Esophagus (tissue), 2 donors: ENCODE measurements around the gene WTAP. TPM values are rescaled to one million over a fixed set of nuclear protein-coding genes. Genes with fewer than 3 reads are reported as not detected.
"Not testable (repeated sequence)": the region's sequence is repeated elsewhere in the genome, so short reads cannot be mapped to it uniquely, and the experiment has no call there.

Experiments used
- H3K27ac ChIP-seq, 2 donors: one replicate each; pipeline ENCODE4 v1.5.1; 2013; ENCODE audit warnings: low read depth in 2 of 2, mild to moderate bottlenecking in 2 of 2, inconsistent platforms in 1 of 2, low read length in 1 of 2, moderate library complexity in 1 of 2
- H3K27me3 ChIP-seq, 2 donors: one replicate each; pipeline ENCODE4 v1.6.1; 2013; ENCODE audit warnings: low read length in 2 of 2, control low read depth in 1 of 2, mild to moderate bottlenecking in 1 of 2; ENCODE audit not compliant: insufficient read depth in 2 of 2, control insufficient read depth in 1 of 2
- H3K36me3 ChIP-seq, 2 donors: one replicate each; pipeline ENCODE4 v1.6.1; 2013; ENCODE audit warnings: low read length in 1 of 2; ENCODE audit not compliant: control insufficient read depth in 2 of 2, insufficient read depth in 2 of 2
- H3K4me1 ChIP-seq, 2 donors: one replicate each; pipeline ENCODE4 v1.6.1; 2013; ENCODE audit warnings: low read length in 1 of 2; ENCODE audit not compliant: control insufficient read depth in 2 of 2, insufficient read depth in 2 of 2
- H3K4me3 ChIP-seq, 2 donors: one replicate each; pipeline ENCODE4 v1.5.1; 2013; ENCODE audit warnings: low read length in 2 of 2, mild to moderate bottlenecking in 2 of 2, low read depth in 1 of 2, moderate library complexity in 1 of 2
- H3K9me3 ChIP-seq, 2 donors: one replicate each; pipeline ENCODE4 v1.6.1; 2013; ENCODE audit warnings: mild to moderate bottlenecking in 2 of 2, low read depth in 1 of 2, low read length in 1 of 2, moderate library complexity in 1 of 2; ENCODE audit not compliant: control insufficient read depth in 2 of 2, insufficient read depth in 1 of 2
- WGBS, 2 donors: extraction: QIAGEN DNeasy Blood & Tissue Kit; methylation state at CpG; one replicate each; pipeline ENCODE4 v1.1.7; 2013; 5-methylcytosine and 5-hydroxymethylcytosine counted together
- polyA plus RNA-seq, 2 donors: library from polyadenylated mRNA; stranded (reverse); fragments of 200-250 nt; gene quantifications; one replicate each; pipeline ENCODE4 v1.2.3, GENCODE V29; 2013
- donor health status: healthy with polysubstance abuse.
- donor health status: Bipolar disorder and iron deficiency.

The WTAP gene
- polyA plus RNA-seq, 2 donors: 55.8 to 75.6 TPM

DNA sequence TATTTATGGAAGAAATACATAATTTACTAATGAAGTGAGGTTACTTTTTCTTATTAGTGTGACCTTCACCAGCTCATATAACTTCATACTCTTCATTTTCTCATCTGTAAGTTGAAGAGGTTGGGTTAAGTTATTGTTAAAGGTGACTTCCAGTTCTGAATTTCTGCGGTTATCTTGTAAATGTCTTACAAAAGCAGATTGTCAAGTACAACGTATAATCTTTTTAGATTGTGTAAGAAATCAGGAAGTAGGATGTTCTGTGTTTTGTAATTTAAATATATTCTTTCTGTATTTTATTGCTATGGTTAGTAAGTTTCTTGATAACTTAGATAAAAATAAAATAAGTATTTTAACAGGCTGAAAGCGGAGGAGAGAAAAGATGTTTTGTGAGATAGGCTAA lies 12.0 kb downstream of the WTAP start:
- Histone ChIP-seq H3K36me3 (peaks cover 0 to 3% of the 10 kb centered on the region in 2 donors), H3K4me3 (no peak overlapping the region), H3K4me1 (peaks cover 0 to 2% of the 10 kb centered on the region in 2 donors), H3K9me3 (no peaks in the 10 kb centered on the region), H3K27ac (no peak overlapping the region), H3K27me3 (no peaks in the 10 kb centered on the region)
- 67 to 72% methylated on average over 3 of the region's 3 CpGs for WGBS, 2 donors

DNA sequence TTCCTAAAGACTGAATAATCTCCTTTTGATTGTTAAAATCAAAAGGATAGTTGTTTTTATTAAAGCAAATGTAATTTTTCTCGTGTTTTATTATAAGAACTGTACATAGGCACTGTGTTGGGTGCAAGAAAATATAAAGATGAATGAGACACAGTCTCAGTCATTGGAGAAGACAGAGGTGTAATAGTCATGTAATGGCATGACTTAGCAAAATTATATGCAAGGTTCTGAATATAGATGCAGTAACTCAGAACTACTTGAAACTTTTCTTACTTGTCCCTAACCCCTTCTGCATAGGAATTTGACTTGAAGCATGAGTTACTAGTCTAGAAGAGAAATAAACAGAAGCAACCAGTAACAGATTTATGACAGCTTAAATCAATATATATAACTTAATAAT lies 14.9 kb downstream of the WTAP start:
- H3K9me3 ChIP-seq: no peaks in the 10 kb centered on the region
- no peak overlapping the region for H3K27ac ChIP-seq
- WGBS, 2 donors: 80 to 83% methylated on average over 1 of the region's 1 CpG
- H3K36me3 ChIP-seq: peaks cover 8 to 10% of the 10 kb centered on the region in 2 donors
- no peaks in the 10 kb centered on the region for H3K27me3 ChIP-seq
- H3K4me1 ChIP-seq: no peaks in the 10 kb centered on the region
- no peak overlapping the region for H3K4me3 ChIP-seq

DNA sequence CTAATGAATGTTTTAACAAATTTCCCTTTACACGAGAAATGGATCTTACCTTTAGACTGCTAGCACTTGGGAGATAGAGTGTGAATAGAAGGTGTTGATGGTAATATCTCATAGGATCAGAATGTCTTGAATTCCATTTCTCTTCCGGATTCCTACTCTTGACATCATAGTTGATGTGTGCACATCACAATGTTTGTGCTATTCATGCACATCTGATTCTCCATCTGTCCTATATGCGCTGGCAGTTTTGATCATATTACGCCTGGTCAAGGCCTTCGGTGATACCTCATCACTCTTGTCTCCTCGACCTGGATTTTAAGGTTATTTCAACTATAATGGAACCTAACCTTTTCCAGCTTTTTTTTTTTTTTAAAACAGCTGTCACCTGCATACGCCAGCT lies 17.8 kb downstream of the WTAP start:
- peaks cover 8 to 10% of the 10 kb centered on the region in 2 donors for H3K36me3 ChIP-seq
- H3K4me1 ChIP-seq: no peaks in the 10 kb centered on the region
- H3K4me3 ChIP-seq: no peak overlapping the region
- H3K27ac ChIP-seq: no peak overlapping the region
- H3K27me3 ChIP-seq: no peaks in the 10 kb centered on the region
- no peaks in the 10 kb centered on the region for H3K9me3 ChIP-seq
- WGBS, 2 donors: 87 to 89% methylated on average over 7 of the region's 7 CpGs

DNA sequence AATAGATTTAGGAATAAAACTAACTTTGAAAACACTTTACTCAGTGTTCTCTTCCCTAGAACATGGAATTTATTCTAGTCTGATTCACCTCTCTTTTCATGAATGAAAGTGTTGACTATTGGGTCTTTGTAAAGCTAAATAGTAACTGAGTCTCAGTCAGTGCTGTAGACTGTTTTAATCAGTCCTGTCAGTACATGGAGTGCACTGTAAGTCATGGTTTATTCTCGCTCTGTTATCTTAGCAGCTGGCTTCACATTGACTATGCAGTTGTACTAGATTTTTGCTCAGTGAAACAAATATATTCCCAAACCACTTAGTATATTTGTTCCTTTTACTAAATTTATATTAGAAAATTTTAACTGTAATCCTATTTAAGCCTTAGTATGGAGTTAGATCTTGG lies 19.5 kb downstream of the WTAP start:
- H3K9me3 ChIP-seq: no peaks in the 10 kb centered on the region
- no peaks in the 10 kb centered on the region for H3K4me1 ChIP-seq
- H3K27me3 ChIP-seq: no peaks in the 10 kb centered on the region
- H3K36me3 ChIP-seq: peaks cover 5 to 13% of the 10 kb centered on the region in 2 donors
- WGBS, 2 donors: 77 to 86% methylated on average over 1 of the region's 1 CpG
- H3K27ac ChIP-seq: no peak overlapping the region
- H3K4me3 ChIP-seq: no peak overlapping the region

DNA sequence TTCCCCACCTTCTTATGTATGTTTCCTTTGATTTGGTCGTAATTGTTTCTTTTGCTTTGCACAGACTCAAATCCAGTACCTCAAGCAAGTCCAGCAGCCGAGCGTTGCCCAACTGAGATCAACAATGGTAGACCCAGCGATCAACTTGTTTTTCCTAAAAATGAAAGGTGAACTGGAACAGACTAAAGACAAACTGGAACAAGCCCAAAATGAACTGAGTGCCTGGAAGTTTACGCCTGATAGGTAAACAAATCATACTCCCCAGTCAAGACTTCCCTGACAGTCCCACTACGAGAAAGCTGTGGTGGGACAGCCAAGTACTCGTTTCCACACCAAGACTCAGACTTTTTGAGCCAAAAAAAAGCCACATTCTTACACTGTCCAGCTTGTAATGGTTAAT lies 20.8 kb downstream of the WTAP start:
- H3K36me3 ChIP-seq: peaks cover 7 to 13% of the 10 kb centered on the region in 2 donors
- H3K9me3 ChIP-seq, H3K4me3 ChIP-seq, H3K27ac ChIP-seq, H3K4me1 ChIP-seq, H3K27me3 ChIP-seq: not testable (repeated sequence)
- WGBS, 2 donors: 74 to 79% methylated on average over 6 to 7 of the region's 7 CpGs

- Histone ChIP-seq H3K27me3 (no peaks in the 10 kb centered on the region), H3K36me3 (peaks cover 11 to 14% of the 10 kb centered on the region in 2 donors)
- WGBS, 2 donors: 80 to 89% methylated on average over 3 of the region's 3 CpGs
Observed at GRCh38 chr6:159751448-159751847, 24.1 kb downstream of the WTAP start.

DNA sequence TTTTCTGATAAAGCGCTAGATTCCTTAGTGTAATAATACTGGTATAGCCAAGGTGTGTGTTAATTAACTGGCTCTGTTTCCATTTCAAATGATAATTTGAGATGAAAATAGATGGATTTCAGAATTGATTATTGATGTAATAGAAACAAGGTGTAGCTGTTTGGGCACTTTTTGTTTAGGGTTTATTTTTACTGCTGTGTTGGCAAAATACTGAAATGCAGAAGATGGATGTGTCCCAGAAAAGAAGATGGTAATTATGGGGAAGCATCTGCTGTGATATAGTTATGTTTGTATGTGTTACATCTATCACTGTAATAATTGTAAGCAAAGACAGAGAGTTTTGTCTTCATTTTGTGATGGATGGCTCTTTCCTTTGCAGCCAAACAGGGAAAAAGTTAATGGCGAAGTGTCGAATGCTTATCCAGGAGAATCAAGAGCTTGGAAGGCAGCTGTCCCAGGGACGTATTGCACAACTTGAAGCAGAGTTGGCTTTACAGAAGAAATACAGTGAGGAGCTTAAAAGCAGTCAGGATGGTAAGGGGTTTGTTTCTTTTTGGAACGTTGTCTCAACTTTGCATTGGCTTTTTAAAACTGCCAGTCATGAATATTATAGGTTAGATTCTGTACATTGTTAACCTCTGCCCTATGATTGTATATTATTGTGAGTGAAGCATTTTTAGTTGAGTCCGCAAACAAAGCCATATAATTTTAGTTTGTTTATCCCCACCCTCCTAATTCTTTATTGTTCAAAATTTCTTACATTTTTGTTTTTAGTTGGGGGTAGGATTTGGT lies 26.0 kb downstream of the WTAP start:
- Histone ChIP-seq H3K4me1 (no peaks in the 10 kb centered on the region), H3K36me3 (peaks cover 11 to 14% of the 10 kb centered on the region in 2 donors), H3K27ac (no peak overlapping the region), H3K27me3 (no peaks in the 10 kb centered on the region), H3K9me3 (no peaks in the 10 kb centered on the region), H3K4me3 (no peak overlapping the region)
- 83 to 87% methylated on average over 6 of the region's 6 CpGs for WGBS, 2 donors

More at GRCh38 chr6:159751448-159751847, 24.1 kb downstream of the WTAP start:
- Histone ChIP-seq H3K4me1 (no peaks in the 10 kb centered on the region), H3K4me3 (no peak overlapping the region), H3K27ac (no peak overlapping the region), H3K9me3 (no peaks in the 10 kb centered on the region)

DNA sequence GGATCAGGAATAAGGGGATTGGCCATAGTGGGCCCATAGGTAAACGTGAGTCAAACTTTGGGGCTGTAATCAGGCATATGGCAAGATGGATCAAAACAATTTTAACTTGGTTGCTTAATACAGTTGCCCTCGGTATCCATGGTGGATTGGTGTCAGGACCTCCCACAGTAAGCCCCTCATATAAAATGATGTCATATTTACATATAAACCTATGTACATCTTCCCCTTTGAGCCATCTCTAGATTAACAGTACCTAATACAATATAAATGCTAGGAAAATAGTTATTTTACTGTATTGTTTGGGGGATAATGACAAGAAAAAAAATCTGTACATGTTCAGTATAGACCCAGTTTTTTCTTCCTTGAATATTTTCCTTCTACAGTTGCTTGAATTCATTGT lies 27.1 kb downstream of the WTAP start:
- WGBS, 2 donors: 78 to 79% methylated on average over 2 of the region's 2 CpGs

DNA sequence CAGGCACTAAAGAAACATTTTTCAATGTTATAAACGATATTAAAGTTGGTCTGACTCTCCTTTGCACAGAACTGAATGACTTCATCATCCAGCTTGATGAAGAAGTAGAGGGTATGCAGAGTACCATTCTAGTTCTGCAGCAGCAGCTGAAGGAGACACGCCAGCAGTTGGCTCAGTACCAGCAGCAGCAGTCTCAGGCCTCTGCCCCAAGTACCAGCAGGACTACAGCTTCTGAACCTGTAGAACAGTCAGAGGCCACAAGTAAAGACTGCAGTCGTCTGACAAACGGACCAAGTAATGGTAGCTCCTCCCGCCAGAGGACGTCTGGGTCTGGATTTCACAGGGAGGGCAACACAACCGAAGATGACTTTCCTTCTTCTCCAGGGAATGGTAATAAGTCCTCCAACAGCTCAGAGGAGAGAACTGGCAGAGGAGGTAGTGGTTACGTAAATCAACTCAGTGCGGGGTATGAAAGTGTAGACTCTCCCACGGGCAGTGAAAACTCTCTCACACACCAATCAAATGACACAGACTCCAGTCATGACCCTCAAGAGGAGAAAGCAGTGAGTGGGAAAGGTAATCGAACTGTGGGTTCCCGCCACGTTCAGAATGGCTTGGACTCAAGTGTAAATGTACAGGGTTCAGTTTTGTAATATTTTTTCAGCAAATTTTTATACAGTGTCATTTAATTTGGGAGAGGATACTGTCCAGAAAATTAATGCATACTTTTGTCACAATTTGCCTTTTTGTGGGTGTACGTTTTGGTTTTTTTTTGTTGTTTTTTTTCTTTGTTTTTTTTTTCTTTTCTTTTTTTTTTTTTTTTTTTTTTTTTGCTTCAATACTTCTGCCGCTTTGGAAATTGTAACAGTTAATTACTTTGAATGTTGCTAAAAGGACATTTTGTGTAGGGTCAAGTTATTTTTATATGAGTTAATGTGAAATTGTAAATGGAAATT lies 27.9 kb downstream of the WTAP start:
- Histone ChIP-seq H3K36me3 (peaks cover 11 to 20% of the 10 kb centered on the region in 2 donors), H3K9me3 (no peaks in the 10 kb centered on the region), H3K4me3 (no peak overlapping the region), H3K4me1 (no peaks in the 10 kb centered on the region), H3K27me3 (no peaks in the 10 kb centered on the region), H3K27ac (peak overlapping the region in 1 of 2 donors; percentile 15)
- 75% methylated on average over 15 of the region's 15 CpGs for WGBS, 2 donors

More for the DNA sequence above, 27.1 kb downstream of the WTAP start:
- Histone ChIP-seq H3K27ac (no peak overlapping the region), H3K4me3 (no peak overlapping the region), H3K36me3 (peaks cover 11 to 20% of the 10 kb centered on the region in 2 donors), H3K4me1 (no peaks in the 10 kb centered on the region), H3K9me3 (no peaks in the 10 kb centered on the region), H3K27me3 (no peaks in the 10 kb centered on the region)
